GM18498 (cell line): Measurements from ENCODE around the gene HS3ST4.

Experiments used
- ATAC-seq: cut with Tn5 transposase; IDR thresholded peaks from one replicate; pipeline ENCODE4 v1.9.1; 2021; ENCODE audit warnings: mild to moderate bottlenecking, moderate library complexity; ENCODE audit not compliant: unreplicated experiment

Gene HS3ST4

GRCh38 chr16:25886598-25886997, 194.8 kb downstream of the HS3ST4 start:
- ATAC-seq, result no peak

- no peak for ATAC-seq
These were observed 197.1 kb downstream of the HS3ST4 start for GRCh38 chr16:25888868-25889267.

- no peak for ATAC-seq
These were observed 201.6 kb downstream of the HS3ST4 start for GRCh38 chr16:25893332-25893731.

- no peak for ATAC-seq
These were observed 202.3 kb downstream of the HS3ST4 start for GRCh38 chr16:25894093-25894492.

GRCh38 chr16:25895380-25895779, 203.6 kb downstream of the HS3ST4 start:
- no peak for ATAC-seq

- ATAC-seq, result no peak
These were observed 204.7 kb downstream of the HS3ST4 start for GRCh38 chr16:25896411-25896810.

GRCh38 chr16:25897702-25898101, 205.9 kb downstream of the HS3ST4 start:
- ATAC-seq, result no peak

GRCh38 chr16:25905810-25906209, 214.1 kb downstream of the HS3ST4 start:
- ATAC-seq, result no peak

- no peak for ATAC-seq
These were observed 219.2 kb downstream of the HS3ST4 start for GRCh38 chr16:25910971-25911370.

GRCh38 chr16:25912321-25912720, 220.6 kb downstream of the HS3ST4 start:
- ATAC-seq, result no peak

GRCh38 chr16:25914357-25914962, 222.7 kb downstream of the HS3ST4 start:
- no peak for ATAC-seq

- no peak for ATAC-seq
These were observed 224.3 kb downstream of the HS3ST4 start for GRCh38 chr16:25916037-25916436.

- no peak for ATAC-seq
These were observed 230.7 kb downstream of the HS3ST4 start for GRCh38 chr16:25922438-25922837.

GRCh38 chr16:25925421-25925820, 233.7 kb downstream of the HS3ST4 start:
- ATAC-seq, result no peak

GRCh38 chr16:25931473-25932035, 239.8 kb downstream of the HS3ST4 start:
- no peak for ATAC-seq

- ATAC-seq, result no peak
These were observed 250.2 kb downstream of the HS3ST4 start for GRCh38 chr16:25941800-25942499.

GRCh38 chr16:25950586-25951281, 259.0 kb downstream of the HS3ST4 start:
- no peak for ATAC-seq

- ATAC-seq, result no peak
These were observed 260.2 kb downstream of the HS3ST4 start for GRCh38 chr16:25951999-25952398.

- no peak for ATAC-seq
These were observed 261.2 kb downstream of the HS3ST4 start for GRCh38 chr16:25952983-25953382.

- ATAC-seq, result no peak
These were observed 265.9 kb downstream of the HS3ST4 start for GRCh38 chr16:25957707-25958106.

GRCh38 chr16:25959221-25959620, 267.5 kb downstream of the HS3ST4 start:
- ATAC-seq, result no peak
